GM21447 (cell line): ENCODE data around the gene DLX2.

Source experiments
- ATAC-seq: cut with Tn5 transposase; IDR thresholded peaks from one replicate; pipeline ENCODE4 v1.9.1; 2021; ENCODE audit not compliant: unreplicated experiment

Gene DLX2

DNA sequence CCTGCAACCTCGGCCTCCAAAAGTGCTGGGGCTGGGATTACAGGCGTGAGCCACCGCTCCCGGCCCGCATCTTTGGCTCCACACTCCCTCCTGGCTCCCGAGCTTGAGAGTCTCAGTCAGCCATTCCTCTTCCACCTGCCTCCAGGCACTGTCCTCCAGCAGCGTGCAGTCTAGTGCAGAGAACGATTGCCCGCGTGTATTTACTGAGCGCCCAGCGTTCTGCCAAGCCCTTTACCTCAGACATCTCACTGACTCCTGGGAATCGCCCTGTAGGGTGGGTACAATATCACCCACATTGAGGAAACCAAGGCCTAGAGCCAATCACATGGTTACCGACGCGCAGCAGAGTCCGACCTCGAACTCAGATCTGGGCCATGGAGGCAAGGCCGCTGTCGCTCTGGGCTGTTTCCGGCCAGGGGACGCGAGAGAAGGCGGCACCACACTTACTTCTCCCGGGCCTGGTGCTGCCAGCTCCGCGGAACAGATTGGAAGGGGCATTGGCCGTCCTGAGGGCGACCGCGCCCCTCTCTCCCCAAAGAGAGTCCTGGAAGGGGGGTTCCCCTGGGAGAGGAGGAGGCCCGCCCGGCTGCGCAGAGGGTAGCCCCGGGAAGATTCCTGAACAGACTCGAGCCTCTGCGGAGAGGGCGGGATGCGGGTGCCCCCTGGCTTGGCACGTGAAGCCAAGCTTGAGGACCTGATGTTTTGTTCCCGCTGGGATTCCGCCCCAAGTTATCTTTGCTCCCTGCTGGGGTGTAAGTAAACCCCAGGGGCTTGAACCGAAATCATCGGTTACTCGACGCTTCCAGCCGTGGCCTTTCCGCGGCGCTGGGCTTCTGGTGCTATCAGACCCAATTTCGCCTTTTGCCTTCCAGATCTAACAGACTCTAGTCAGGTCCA is 5.2 kb upstream of the DLX2 start:
- no peak for ATAC-seq

DNA sequence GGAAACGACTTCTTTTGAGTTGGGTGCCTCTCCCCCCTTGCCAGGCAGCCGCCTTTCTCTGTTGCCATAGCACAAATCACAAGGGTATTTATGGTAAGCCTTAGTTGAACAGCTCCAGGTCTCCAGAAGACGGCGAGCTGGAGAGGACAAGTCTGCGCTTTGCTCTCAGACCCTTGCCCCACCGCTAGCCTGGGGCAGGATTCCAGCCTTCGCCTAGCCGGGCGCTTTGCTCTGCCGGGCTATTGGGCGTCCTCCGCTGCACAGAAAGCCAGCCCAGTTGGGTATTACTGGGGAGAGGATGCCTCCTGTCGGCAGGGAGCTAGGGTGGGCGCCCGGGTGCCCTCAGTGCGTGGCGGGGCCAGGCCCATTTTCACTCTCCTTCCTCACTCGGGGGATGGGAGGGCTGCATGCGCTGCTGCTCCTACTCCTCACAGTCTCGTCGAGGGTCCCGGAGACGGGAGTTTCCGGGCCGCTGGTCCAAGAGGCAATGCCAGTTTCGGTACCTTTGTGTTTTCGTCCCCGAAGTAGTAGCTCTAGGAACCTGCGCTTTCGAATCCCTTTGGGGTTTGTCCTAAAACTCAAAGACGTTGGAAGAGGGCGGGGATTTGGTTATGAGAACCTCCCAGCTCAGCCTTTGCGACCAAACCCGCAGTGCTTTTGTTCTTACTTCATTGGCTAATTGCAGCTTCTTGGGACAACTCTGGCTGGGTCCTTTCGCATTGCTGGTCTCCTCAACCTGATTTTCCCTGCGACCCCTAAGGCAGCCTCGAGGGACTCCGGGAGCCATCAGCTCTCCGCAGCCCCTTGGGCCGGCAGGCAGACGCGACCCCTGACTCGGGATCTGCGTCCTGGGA is 3.6 kb upstream of the DLX2 start:
- no peak for ATAC-seq

DNA sequence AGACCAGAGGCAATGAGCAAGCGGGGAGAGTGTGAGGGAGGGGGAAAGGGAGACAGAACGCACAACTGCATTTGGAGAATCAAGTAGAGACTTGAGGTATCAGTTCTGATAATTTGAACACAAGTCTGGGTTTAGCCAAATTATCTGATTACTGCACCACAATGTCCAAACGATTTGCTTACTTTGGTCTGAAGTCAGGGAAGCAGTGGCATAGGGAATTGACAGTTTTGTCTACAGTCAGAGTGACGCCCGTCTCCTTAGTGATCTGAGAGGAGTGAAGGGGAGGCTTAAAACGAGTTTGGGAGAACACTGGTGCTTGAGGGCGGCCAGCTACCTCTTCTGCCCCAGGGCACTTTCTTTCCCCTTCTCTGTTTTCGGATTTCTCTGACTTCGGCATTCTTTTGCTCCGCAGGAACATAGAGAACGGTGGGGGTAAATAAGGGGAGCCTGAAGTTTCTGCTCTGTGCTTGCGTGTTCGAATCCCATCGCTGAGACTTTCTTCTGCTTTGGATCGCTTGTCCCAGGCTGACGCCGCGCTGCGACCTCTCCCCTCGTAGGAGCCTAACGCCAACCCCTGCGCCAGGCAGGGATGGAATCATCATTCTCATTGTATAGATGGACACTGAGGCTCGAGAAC is 2.9 kb upstream of the DLX2 start:
- ATAC-seq: no peak

DNA sequence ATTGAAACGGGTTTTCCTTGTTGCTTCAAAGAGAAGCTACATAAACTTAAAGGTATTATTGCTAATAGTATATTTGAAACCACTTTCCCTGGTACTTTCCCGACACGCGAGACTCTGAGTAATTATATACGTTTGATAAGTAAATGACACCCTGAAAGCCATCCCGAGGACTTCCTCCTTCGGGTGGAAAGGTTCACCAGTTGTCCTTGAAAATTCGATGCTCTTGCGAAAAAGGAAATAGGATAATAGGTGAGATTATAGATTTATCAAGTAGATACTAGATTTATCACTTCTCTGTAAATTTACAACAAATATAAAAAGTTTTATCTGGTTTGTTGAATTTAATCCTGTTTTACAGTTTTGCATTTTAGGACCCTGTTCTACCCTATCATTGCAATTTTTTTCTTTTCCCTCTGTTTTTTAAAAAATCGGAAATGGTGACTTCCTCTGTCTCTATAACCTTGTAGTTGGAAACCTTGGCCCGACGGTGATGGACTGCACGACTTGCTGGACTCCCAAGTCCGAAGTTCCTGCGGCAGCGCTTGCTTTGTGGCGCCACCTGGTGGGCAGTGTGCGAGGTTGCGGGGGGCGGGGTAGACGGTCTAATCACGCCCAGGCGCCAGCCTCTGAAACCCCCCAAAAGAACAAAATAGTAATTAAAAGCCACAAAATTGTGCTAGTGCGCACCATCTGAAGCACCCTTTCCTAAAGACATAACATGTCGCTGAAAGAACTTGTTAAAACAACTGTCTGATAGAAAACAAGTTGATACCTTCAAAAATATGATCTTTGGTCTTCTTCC is 972 bp upstream of the DLX2 start:
- no peak for ATAC-seq

DNA sequence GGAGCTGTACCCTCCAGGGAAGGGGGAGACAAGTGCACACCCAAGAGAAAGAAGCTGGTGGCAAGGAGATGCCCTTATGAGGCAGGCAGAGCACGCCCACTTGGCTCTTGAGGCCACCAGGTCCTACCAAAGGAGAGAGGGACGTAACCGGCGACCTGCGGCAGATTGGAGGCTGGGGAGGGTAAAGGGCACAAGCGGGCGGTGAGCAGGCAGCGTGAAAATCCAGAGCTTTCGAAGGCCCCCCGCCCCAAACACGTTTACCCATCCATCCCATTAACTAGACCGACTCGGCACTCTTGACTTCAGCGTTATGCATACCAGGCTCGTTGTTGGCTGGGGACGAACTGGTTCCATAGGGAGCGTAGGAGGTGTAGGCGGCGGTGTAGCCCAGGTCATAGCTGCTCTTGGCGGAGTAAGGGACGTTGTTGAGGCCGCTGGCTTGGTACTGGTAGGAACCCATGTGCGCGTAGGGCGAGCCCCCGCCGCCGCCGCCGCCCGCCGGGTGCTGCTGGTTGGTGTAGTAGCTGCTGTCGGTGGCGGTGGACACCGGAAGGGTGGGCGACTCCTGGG is 794 bp downstream of the DLX2 start:
- ATAC-seq: peak; percentile 7

DNA sequence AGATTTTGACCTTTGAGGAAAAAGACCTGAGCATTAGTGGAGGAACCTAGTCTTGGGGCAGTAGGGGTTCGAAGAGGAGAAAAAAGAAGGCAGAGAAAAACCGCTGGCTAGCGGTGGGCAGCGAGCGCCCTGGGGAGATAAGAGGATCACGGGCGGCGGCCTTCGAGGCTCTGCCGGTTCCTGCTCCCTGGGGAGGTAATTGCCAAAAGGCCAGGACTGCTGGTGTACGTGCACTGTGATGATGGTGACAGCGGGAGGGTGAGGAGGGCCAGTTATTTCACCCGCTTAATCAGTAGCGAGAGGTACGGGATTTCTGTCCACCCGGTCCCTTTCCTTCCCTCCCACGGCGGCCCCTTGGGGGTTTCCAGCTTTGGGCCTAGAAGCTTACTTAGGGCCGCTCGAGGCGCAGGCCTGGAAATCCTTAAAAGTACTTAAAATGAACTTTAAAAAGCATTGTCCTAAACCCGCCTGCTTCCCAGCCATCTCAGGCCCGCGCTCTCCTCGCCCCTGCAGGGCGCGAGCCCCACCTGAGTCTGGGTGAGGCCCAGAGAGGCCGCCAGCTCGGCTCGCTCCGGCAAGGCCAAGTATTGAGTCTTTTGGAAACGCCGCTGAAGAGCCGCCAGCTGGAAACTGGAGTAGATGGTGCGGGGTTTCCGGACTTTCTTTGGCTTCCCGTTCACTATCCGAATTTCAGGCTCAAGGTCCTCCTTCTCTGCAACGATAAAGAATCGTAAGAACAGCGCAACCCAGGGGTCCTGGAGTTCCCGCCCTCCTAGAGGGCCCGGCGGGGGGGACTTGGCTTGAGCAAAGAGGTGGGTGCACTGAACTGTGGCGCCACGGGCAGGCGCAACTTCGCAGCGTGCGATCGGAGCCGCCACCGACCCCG is 1.5 kb downstream of the DLX2 start:
- ATAC-seq: no peak

DNA sequence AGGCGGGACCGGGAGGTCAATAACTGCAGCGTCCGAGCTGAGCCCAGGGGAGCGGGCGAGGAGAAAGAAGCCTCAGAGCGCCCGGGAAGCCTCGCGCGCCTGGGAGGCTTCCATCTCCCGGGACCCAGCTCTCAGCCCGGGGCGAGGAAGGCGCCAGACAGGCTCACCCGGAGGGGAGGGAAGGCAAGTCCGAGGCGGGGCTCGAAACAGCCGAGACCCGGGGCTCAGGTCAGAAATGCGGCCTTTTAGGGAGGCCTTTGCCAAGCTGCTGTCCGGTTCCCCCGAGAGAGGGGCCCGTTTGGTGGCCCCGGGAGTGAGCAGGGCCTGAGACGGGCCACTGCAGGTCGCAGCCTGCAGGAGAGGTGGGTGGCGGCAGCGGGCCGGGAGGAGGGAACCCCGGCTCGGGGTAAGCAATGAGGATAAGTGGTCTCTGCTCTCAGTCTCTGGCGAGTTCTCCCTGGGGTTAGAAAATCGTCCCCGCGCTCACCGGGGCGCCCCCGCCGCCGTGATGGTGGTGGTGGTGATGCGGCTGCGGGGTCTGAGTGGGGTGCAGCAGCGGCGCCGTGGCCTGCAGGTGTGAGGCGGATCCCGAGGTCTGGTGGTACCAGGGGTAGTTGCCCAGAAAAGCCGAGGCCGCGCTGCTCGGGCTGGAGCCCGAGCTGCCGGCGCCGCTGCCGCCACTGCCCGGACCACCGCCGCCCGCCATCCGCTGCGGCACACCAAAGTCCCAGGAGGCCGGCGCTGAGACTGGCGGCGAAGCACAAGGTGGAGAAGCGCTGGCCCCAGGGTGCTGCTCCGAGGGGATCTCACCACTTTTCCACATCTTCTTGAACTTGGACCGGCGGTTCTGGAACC is 2.4 kb downstream of the DLX2 start:
- ATAC-seq: no peak

DNA sequence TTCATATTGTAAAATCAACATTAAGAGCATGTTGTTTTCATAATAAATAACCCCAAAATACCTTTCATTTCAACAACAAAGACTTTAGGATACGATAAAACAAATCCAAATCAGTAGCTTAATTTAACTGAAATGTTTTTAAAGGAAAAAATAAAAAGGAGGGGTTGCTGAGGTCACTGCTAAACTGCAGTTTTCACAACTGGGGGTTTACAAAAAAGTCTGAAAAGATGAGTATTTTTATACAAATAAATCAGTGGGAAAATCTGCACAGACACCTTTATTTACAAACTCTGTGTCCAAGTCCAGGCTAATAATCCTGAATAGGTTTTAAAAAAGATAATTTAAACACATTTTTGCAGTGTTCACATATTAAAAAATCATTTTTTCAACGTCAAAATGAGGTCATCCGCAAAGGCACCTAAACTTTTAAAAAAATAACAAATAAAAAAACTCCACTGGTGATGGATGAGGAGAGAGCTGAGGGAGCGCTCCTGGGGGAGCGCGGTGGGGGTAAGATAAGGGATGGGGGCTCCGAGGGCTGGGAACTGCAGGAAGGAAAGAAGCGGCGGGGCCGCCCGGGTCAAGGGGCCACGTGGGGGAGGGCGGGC is 3.1 kb downstream of the DLX2 start:
- no peak for ATAC-seq

DNA sequence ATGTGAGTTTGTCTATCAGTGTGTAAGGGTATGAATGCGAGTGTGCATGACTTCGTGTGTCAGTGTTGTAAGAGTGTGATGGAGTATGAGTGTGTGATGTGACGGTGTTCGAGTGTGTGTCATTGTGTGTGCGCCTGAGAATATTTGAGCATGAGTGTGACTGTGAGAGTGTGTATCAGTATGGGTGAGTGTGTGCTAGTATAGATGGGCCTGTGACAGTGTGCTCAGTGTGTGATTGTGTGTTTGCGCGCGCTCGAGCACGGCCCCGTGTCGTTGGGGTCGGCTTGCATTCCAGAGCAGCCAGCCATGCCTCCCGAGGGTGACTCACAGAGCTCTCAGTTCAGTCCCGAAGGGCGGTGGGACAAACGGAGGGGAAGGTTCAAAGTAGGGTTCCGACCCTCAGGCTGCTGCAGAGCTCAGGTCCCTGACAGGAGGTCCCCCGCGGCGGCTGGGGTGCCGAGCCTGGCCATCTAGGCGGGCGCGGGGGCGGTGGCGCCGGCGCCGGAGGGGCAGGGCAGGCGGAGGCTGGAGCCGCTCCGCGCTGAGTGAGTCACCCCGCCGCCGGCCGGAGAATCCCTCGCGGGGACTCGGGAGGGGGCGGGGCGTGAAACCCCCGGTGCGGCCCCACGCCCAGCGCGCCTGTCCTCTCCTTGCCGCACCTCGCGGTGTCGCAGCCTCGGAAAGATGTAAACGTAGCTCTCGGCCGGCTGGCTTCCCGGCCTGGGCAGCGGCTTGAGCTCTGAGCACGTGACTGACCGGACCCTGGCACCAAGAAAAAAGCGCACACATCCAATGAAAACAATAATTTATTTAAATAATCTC is 3.8 kb downstream of the DLX2 start:
- ATAC-seq: no peak

DNA sequence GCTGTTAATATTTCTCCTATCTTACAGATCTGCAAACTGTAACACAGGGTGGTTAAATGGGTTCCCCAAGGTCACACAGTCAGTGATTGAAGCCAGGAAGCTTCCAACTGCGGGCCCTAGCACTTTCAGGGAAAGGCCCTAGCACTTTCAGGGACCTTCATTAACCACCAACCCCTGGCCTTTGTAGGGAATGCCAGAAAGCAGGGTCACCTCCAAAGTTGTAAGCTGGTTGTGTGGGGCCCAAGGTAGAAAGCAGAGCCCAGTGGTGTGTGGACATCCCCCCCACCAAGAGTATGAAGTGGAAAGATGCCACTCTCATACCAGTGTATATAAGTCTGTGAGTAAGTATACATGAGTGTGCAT is 4.4 kb downstream of the DLX2 start:
- ATAC-seq: no peak

DNA sequence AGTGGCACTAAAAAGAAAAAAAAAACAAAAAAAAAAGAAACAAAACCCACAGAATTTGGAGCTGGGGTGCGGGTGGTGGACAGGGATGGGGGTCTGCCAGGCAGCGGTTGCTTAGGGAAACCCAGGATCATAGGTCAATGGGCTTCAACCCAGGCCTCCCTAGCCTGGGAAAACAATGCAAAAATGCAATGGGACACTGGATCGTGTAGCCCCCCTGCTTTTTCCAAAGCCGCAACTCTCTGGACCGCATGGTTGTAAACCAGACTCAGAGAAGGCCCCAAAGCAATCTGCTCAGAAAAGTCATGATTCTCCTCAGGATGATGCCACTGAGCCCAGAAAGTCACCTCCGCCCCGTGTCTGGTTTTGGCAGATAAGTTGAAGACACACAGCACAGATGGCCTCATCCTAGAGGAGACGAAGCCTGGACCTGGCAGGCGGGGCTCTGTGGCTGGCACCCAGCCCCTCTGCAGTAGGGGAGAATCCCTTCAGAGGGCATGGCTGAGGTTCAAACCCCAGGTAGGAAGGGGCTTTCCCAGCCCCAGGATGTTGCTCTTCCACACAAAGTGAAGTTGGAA is 5.1 kb downstream of the DLX2 start:
- no peak for ATAC-seq

DNA sequence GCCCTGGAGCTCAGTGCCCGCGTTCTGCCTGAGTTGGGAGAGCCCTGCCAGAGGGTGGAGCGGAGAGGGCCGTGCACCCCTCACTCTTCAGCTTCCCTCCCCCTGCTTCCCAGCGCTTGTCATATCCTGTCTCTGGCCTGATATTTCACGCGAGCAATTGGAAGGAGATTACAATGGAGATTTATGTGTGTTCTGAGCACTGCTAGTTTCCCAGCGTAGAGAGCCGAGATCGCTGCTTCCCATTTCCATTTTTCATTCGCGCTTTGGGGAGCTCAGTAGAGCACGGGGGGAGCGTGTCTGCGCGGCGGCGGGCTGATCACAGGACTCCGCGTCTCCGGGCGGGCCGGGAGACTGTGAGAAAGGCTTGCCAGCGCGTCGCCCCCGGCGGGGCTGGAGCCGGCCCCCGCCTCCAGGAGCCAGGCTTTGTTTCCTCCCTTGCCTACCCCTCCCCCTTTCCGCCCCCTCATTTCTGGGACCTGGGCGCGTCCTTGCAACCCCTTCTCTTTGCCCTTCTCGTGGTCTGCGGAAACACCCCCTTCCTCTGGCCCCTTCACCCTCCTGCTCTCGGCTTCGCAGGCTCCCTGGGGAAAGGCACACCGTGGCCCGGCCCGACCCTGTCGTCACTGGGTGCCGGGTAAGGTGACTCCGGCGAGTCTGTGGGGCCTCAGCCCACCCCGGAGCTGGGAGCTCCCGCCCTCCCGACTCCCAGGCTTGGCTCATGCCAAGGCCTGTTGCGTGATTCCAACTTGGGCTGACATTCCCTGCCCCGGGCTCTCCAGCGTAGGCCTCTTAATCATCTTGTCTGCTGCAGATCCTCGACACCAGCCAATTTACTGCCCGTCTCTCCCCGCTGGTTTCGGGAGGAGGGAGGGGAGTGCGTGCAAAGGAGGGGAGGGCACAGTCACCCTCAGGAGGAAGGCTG is 5.8 kb downstream of the DLX2 start:
- no peak for ATAC-seq

DNA sequence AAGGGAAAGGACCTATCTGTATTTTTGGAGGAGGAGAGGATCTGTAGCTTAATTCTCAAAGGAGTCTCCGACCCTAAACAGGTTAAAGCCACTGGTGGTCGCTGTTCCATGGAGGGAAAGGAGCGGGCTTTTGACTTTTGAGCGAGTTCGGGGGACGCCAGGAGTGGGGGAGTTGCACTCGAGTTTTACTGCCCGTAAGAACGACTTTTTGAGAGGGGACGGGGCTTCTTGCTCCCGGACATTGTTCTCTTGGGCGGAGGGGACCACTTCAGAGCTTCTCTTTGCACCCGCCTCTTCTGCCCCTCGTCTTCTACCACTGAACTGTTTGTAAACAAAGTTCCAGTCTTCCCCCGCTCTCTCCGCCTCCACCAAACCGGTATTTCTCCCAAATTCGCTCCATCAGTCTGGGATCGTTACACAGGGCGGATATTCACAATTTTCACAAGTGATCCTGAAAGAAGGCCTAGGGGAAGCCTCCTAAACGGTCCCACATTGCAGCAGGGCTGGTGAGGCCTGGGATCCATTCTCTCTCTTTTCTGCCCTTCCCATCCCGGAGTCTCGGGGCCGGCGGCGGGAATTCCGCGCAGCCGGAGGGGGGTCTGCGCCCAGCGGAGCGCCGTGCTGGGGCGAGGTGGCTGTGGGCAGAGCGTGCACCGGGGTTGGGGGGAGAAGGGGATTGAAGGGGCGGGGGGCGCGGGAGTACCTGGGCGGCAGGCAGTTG is 6.6 kb downstream of the DLX2 start:
- no peak for ATAC-seq

DNA sequence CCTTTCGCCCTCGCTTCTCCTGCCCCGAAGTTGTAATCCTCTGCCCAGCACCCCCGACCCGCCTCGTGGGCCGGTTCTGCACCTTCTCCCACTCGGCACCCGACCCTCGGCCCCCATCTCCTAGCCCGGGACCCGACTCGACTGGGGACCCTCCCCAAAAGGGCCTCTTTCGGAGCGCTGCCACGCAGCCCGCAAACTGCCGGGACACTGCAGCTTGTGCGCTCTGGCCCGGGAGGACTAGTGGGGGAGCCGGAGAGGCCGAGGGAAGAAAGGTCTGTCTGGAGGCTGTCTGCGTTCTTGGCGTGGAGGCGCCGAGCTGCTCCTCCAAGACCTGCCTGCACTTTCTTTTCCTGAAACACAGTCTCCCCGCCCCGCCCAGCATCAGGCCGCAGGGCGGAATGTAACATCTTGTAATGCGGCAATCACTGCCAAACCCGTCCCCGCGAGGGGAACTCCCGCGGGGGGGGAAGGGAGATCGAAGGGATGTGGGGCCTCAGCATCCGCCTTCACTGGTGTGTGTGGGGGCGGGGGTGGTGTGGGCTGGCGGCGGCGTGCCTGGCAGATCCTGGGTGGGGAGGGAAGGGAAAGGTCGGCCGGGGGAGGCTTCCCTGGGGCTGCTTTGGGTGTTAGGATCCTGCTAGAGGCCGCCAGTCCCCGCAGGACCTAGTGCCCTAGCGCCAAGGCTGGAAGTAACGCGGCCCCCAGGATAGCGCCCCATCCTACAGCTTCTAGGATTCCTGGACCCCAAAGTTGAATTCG is 7.4 kb downstream of the DLX2 start:
- no peak for ATAC-seq
